GM19455 (cell line): ENCODE results near the gene FAM222A.
"Not testable (repeated sequence)": the region's sequence is repeated elsewhere in the genome, so short reads cannot be mapped to it uniquely, and the experiment has no call there.

Source experiments
- ATAC-seq: cut with Tn5 transposase; IDR thresholded peaks from one replicate; pipeline ENCODE4 v1.9.1; 2021; ENCODE audit not compliant: unreplicated experiment

FAM222A gene

DNA sequence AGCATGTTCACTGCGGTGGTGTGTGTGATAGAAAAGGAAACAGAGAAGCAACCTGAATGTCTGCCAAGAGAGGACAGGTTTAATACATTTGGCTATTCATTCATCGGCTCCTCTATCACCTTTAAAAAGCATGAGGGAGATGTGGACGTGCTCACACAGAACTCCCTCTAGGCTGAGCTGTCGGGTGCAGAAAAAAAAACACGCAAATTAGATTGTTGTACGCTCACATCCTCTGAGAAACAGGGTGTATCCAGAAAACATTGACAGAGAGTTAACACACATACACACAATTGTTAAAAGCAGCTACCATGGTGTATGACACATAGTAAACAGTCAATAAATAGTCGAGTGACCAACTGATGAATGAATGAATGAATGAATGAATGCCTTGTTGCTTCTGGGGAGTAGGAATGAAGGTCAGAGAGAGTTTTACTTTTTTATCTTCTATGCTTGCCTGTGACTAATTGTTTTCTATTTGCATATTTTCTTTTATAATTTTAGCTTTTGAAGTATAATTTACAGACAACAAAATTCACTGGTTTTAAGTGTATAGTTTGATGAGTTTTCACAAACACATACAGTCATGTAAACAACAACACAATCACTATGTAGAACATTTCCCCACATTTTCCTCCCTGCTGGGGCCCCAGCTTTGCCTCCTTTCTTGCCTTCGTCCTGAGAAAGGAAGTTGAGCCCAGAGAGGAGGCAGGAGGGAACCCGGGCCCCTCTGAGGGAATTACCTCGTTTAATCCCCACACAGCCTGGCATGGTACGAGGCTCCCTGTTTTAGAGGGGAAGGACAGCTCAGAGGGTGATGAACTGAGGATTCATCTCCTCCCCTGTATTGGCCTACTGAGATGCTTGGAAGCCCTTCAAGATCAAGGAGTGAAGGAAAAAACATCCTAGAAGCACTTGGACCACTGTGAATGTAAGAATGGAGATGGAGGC lies 19.7 kb upstream of the FAM222A start:
- ATAC-seq = no peak

DNA sequence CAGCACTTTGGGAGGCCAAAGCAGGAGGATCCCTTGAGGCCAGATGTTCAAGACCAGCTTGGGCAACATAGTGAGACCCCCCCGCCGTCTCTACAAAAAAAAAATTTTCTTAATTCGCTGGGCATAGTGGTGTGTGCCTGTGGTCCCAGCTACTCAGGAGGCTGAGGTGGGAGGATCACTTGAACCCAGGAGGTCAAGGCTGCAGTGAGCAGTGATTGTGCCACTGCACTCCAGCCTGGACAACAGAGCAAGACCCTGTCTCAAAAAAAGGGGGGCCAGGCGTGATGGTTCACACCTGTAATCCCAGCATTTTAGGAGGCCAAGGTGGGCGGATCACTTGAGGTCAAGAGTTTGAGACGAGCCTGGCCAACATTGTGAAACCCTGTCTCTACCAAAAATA lies 19.0 kb upstream of the FAM222A start:
- not testable (repeated sequence) for ATAC-seq

DNA sequence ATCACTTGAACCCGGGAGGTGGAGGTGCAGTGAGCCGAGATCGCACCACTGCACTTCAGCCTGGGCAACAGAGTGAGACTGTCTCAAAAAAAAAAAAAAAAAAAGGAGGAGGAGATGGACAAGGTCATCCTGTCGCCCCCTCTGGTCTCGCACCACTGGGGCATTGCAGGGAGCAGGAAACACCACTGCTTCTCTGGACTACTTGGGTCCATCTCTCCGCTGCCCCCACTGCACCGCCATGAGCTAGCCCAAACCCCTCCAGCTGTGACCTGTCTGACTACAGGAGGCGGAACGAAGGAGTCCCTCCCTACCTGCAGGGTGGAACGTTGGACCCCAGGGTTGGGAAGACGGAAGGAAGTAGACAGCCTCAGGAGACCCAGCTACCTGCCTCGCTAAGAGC lies 18.2 kb upstream of the FAM222A start:
- no peak for ATAC-seq

DNA sequence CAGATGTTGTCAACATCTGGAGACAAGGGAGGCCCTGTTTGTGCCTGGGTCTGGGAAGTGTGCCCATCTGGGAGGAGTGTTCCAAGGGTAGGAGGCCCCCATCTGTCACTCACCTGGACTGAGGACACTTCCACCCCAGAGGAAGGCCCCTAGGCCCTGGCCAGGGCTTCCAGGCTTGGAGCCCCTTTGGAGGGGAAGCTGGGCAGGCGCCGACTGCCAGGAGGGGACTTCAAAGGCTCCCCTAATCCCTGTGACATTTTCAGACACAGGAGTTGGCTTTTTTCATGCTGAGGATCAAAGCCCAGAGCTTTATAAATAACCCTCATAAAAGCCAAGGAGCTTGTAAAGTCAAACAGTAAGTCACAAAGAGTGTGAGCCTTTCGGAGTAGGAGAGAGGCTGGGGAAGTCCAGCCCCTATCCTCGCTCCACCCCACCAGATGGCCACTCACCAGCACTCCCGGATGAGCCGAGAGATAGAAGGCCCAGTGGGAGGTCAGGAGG lies 17.6 kb upstream of the FAM222A start:
- ATAC-seq = no peak

DNA sequence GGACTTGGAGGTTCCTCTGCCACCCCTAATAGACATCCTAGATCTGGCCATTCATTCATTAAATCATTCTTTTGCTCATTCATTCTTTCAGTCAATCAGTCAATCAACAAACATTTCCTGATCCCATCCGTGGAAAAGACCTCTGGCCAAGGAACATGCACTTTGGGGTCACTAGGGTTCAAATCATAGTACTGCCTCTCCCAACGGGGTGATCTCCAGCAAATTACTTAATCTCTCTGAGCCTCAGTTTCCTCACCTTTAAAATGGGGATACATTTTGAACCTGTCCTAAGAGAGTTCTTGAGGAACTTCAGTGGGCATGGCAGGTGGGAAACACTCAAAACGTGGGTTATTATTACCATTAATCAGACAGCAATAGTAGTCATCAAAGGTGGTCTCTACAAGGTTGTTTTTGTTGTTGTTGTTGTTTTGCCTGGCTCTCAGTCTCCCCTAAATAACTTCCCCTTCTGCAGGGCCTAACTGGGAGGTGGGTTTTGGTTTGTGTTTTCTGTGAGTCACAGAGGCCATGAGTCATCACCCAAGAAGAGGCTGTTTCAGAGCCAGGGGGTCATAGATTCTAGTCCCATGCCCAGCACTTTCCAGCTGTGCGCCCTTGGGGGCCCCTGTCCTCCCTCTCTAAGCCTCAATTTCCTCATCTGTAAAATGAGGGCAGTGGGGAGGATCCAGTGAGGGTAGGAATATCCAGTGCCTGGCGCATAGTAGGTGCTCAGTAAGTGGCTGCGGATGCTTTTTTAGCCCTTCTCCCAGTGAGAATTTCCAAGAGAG lies 16.9 kb upstream of the FAM222A start:
- ATAC-seq = no peak

DNA sequence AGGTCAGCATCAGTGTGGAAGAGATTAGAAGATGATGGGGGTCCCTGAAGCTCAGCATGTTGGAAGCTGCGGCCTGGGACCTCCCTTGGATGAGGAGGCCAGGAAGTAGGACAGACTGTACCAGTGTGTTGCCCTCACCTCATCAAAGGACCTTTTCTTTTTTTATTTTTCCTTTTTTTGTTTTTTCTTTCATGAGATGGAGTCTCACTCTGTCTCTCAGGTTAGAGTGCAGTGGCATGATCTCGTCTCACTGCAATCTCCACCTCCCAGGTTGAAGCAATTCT lies 16.4 kb upstream of the FAM222A start:
- no peak for ATAC-seq

DNA sequence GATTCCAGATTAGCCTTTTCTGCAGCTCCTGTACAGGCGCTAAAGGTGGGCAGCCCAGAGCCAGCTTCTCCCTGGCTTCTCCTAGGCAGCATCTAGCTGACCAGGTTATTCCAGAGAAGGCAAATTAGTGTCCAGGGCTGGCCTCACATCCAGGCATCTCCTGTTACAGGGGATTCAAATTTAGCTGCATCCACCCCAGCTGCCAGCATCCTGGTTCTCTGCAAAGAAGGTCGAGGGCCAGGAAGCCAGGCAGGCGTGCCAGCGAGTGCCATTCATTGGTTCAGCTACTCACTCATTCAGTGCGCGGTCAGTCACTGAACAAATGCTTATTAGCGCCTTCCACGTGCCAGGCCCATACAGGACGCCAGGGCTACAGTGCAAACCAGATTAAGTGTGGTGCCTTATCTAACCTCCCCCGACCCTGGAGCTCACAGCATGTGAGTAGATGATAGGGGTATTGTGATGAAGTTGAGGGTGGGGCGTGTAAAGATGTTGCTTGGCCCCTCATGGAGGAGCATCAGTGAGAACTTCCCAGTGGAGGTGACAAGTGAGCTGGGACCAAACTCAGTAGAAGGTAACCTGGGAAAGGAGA lies 15.7 kb upstream of the FAM222A start:
- ATAC-seq = no peak

DNA sequence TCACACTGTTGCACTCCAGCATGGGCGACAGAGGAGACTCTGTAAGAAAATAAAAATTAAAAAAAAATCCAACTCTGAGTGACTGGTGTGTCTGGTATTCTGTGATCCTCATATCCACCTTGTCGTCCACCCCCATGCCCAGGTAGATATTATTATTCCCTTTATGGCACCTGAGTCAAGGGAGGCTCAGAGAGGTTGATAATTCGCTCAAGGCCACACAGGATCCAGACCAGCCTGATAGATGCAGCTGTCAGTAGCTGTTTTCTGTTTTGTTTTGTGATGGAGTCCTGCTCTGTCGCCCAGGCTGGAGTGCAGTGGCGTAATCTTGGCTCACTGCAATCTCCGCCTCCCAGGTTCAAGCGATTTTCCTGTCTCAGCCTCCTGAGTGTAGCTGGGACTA lies 14.8 kb upstream of the FAM222A start:
- ATAC-seq = no peak

DNA sequence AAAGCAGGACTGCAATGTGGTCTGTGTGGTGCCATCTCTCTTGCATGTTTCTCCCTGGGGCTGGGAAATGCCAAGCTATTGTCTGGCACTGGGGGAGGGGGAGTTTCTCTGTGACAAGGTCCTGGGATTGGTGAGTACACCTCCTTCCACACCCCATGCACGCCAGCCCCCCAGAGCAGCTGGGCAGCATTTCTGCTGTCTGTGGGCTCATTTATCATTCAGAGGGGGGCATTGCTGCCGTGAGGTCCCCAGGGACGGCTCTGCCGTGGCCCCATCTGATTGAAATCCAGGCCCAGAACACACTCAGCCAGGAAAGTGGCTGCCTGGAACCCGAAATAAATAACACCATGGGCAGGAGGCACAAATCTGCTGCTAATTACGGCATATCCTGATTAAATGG lies 12.6 kb upstream of the FAM222A start:
- no peak for ATAC-seq

DNA sequence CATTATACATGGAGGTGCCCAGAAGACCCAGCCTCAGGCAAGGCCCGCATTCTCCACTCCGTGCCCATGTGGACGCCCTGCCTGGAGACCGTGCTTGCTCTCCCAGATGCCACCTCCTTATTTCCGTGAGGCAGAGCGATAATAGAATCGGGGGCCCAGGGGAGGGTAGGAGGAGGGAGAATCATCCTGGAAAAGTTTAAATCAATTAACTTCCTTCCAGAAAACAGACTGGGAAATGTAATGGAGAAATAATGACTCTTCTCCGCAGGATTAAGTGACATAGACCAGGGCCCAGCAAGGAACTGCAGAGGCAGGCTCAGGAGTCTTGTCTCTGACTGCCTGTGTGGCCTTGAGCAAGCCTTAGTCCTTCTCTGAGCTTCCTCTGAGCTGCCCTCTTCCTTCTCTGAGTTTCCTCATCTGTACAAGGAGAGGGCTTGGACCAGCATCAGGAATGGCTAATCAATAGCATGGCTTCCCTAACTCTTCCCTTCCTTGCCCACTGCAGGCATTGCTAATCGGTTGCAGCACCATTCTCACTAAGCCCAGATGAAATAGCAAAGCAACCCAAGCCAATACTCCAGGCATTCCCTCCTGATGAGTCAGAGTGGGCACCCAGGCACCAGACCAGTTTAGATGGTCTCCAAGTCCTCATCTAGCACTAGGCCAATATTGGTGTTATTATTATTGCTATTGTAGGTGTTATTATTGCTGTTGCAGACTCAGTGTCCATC lies 11.3 kb upstream of the FAM222A start:
- no peak for ATAC-seq

DNA sequence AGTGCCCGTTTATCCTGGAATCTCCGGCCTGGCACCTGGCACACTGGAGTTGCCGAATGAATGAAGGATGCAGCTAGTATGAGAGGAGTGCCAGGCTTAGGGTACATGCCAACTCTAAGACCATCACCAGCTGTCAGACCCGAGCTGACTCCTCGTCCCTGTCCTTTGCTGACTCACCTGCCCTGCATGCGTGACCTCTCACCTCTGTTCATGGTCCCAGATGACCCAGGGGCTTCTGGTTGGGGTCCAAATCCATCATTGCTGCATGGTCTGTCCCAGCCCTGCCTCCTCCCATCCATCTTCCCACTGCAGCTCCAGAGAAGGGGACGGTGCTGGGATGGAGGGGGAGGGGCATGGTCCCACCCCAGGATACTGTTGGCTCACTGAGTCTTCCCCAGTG lies 9.9 kb upstream of the FAM222A start:
- no peak for ATAC-seq

DNA sequence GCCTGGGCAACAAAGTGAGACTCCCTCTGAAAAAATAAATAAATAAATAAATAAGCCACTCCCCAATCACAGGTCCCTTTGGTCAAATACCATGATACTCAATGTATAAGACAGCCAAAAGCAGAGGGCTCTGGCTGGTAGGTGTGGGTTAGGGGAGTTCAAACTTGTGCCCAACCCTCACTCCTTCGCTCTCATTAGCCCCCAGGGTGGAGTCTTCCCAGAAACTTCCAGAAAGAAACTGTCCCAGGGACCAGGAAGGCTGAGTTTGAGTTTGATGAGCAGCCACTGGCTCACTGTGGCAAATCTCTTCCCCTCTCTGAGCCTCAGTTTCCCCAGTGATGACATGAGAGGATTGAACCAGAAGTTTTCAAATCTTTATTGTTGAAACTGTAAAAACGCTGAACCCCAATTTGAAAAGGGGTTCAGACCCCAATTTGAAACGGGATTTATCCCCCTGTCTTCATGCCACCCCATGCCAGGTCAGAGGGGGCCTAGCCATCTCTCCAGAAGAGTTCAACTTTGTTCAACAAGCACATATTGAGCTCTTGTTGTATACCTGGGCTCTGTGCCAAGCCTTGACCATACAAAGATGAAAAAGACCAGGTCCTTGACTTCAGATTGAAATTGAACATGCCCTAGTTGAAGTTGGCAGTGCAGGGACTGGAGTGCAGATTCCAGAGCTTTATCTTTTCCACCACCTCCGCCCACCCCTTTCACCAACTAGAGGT lies 9.1 kb upstream of the FAM222A start:
- ATAC-seq = no peak

DNA sequence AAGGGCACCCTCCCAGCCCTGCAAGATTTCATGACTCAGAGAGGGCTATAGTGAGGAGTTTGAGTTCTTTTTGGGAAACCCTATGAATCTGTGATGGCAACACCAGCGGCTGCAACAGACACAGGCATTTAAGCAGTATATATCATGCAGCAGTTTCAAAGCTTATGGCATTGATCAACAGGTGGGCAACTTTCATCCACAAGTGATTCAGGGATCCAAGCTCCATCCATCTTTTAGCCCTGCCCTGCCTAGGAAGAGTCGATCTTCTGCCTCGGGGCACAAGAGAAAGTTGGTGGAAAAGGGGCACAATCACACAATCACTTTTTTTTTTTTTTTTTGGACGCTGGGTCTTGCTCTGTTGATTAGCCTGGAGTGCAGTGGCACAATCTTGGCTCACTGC lies 8.3 kb upstream of the FAM222A start:
- no peak for ATAC-seq

DNA sequence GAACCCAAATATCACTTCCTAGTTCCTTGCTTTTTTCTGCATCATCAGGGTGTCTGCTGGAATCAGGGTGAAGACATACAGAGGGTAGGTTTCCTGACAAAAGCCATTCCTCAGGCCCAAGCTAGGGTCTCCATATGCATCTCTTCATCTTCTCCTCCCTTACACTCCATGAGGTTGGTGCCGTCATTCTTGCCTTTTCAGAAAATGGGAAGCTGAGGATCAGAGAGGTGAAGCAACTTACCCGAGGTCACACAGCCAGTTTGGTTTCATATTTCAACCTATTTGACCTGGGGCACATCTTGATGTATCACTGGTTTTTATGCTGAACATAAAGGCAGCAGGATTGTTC lies 7.3 kb upstream of the FAM222A start:
- ATAC-seq = no peak

DNA sequence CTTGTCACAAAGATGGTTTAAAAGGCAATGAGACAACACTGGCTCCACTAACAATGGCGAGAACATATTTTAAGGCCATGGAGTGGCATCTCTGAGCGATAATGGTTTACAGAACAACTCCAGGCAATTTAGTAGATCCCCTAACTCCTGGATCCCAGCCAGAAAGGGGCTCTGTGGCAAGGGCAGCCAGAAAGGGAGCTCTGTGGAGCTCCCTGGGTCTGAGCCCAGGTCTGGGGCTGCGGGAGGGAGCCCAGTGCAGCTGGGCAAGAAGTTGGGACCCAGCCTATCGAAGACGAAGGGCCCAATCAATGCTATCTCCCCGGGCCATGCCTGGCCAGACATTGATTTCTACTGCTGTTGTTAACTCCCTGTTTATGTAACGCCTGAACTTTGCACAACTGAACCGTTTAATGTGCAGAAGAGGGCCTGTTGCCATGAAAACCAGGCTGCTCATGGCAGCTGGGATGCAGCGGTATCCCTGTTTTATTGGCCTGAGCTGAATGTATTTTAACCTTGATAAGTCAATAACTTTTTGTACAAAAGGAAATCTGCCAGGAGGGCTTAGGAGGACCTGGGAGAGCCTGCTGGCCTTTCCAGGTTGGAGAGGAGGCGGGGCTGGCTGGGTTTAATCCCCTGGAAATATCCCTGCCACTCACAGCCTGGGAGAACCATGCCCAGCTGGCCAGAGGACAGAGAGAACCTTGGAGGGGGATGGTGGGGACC lies 6.7 kb upstream of the FAM222A start:
- no peak for ATAC-seq

DNA sequence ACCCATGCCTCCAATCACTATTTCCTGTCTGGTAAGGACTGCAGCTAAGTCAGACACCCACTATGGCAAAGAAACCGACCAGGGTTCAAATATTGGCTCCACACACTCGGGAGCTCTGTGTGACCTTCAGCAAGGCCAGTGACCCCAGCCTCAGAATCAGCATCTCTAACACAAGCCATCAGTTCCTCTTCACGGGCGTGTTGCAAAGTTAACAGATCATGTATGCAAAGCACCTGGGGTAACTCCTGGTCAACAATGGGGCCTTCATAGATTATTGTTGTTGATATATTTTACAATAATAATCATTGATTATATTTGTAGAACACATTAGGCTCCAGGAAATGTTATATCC lies 6.2 kb upstream of the FAM222A start:
- ATAC-seq = no peak

DNA sequence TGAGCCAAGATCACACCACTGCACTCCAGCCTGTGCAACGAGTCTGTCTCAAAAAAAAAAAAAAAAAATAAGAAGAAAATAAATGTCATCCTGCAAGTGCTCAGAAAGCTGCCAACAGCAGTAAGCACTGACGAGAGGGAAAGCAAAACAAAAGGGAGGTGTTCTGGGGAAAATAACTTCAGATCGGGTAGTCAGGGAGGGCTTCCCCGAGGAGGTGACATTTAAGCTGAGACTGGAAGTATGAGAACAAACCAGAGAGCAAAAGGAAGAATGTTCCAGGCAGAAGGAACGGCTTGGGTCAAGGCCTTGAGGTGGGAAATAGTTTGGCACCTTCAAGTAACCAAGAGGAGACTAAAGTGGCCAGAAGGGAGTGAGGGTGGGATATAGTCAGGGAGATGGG lies 4.7 kb upstream of the FAM222A start:
- no peak for ATAC-seq

DNA sequence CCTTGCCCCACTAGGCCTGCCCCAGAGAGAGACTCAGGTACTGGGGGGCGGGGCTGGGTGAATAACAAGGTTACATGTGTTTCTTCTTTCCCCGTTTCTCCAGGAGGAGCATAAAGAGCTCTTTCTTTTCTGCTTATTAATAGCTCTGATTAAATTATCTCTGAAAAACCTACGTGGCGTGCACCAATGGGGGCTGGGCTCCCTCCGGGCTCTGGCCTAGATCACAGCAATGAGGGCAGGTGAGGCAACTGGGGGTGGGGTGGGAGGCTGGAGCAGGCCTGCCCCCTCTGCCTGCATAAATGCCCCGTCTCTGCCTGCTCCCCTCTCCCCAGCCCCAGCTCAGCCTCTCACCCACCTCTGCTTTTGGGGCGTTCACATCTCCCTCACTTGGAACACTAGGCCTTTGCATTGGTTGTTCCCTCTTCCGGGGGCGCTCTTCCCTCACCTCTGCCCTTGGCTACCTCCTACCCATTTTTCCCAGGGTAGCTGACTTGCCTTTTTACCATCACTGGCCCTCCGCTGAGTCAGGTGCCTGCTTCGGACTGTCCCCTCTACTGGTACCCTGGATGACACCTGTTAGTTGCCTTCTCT lies 4.1 kb upstream of the FAM222A start:
- ATAC-seq = no peak

DNA sequence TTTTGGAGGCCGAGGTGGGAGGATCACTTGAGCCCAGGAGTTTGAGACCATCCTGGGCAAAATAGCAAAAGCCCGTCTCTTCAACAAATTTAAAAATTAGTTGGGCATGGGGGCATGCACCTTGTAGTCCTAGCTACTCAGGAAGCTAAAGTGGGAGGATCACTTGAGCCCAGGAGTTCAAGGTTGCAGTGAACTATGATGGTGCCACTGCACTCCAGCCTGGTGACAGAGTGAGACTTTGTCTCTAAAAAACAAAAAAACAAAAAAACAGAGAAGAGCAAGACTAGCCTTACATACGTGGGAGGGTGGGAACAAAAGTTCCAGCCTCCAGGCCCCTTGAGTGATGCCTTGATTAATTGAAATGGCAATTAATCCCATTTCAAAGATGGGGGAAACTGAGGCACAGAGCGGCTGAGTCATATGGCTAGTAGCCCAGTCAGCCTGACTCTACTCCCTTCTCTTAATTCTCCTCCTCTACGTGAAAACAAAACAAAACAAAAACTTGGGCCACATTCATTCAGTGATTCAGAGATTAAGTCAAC lies 3.3 kb upstream of the FAM222A start:
- ATAC-seq = no peak
